Neural cell (in vitro differentiated cells): ENCODE data around the gene GALNT2. TPM values are rescaled to one million over a fixed set of nuclear protein-coding genes. Genes with fewer than 3 reads are reported as not detected.

ENCODE experiments used
- H2AFZ ChIP-seq: fragments of 200-600, 300-800 bp; sonication (generic), shearing (Covaris generic); 2 replicates; pipeline ENCODE4 v1.6.0; 2014; ENCODE audit warnings: low read depth, mild to moderate bottlenecking, antibody characterized with exemption, low read length, moderate library complexity
- H3F3A ChIP-seq: fragments of 200-600 bp; shearing (Covaris generic); 2 replicates; pipeline ENCODE4 v1.6.1; 2016; ENCODE audit warnings: mild to moderate bottlenecking, moderate library complexity, mixed read lengths, antibody characterized with exemption, low read length; ENCODE audit not compliant: insufficient read depth, poor library complexity, severe bottlenecking
- H3K27ac ChIP-seq: fragments of 200-600, 300-800 bp; sonication (generic), shearing (Covaris generic); 2 replicates; pipeline ENCODE4 v1.5.1; 2014; ENCODE audit warnings: mild to moderate bottlenecking, low read length, moderate library complexity
- H3K27me3 ChIP-seq: fragments of 300-800, 200-600 bp; sonication (generic), shearing (Covaris generic); 2 replicates; pipeline ENCODE4 v1.6.0; 2014; ENCODE audit warnings: mild to moderate bottlenecking, low read depth, low read length, moderate library complexity; ENCODE audit not compliant: insufficient read depth
- H3K36me3 ChIP-seq: fragments of 300-800, 200-600 bp; sonication (generic), shearing (Covaris generic); 2 replicates; pipeline ENCODE4 v1.5.1; 2014; ENCODE audit warnings: mild to moderate bottlenecking, antibody characterized with exemption, low read length, moderate library complexity; ENCODE audit not compliant: insufficient read depth
- H3K4me2 ChIP-seq: fragments of 300-800, 200-600 bp; sonication (generic), shearing (Covaris generic); 2 replicates; pipeline ENCODE4 v1.6.0; 2014; ENCODE audit warnings: mild to moderate bottlenecking, low read length
- H3K4me3 ChIP-seq: fragments of 300-800, 200-600 bp; sonication (generic), shearing (Covaris generic); 2 replicates; pipeline ENCODE4 v1.5.1; 2014; ENCODE audit warnings: mild to moderate bottlenecking, low read length, moderate library complexity
- H3K79me2 ChIP-seq: fragments of 200-600 bp; shearing (Covaris generic); replicated peaks from 2 replicates; pipeline ENCODE4 v1.6.0; 2014; ENCODE audit warnings: mild to moderate bottlenecking, low read length, moderate library complexity; ENCODE audit not compliant: insufficient read depth
- H3K9ac ChIP-seq: fragments of 300-800, 200-600 bp; sonication (generic), shearing (Covaris generic); 2 replicates; pipeline ENCODE4 v1.6.1; 2016; ENCODE audit warnings: mild to moderate bottlenecking, low read length, mixed read lengths
- H3K9me2 ChIP-seq: fragments of 200-600 bp; shearing (Covaris generic); 2 replicates; pipeline ENCODE4 v1.6.1; 2016; ENCODE audit warnings: mild to moderate bottlenecking, low read length, mixed read lengths; ENCODE audit not compliant: insufficient read depth
- H3K9me3 ChIP-seq: fragments of 200-600, 300-800 bp; sonication (generic), shearing (Covaris generic); 2 replicates; pipeline ENCODE4 v1.6.1; 2016; ENCODE audit warnings: mild to moderate bottlenecking, mixed run types, low read length, moderate library complexity, mixed read lengths
- H4K20me1 ChIP-seq: fragments of 200-600 bp; shearing (Covaris generic); 2 replicates; pipeline ENCODE4 v1.6.1; 2016; ENCODE audit warnings: mild to moderate bottlenecking, mixed run types; ENCODE audit not compliant: insufficient read depth
- EP300 ChIP-seq: fragments of 450-650 bp; conservative IDR thresholded peaks from 2 replicates; pipeline ENCODE4 v1.6.1; 2014; ENCODE audit warnings: antibody characterized with exemption, mild to moderate bottlenecking, moderate library complexity; ENCODE audit not compliant: poor library complexity, severe bottlenecking
- EZH2 ChIP-seq: fragments of 200-600, 300-800 bp; shearing (Covaris generic), sonication (generic); IDR thresholded peaks from 2 replicates; pipeline ENCODE4 v1.6.1; 2014; ENCODE audit warnings: antibody characterized with exemption, low read length, borderline replicate concordance, mild to moderate bottlenecking; ENCODE audit not compliant: insufficient read depth, poor library complexity, severe bottlenecking
- MXI1 ChIP-seq: fragments of 450-650 bp; conservative IDR thresholded peaks from 2 replicates; pipeline ENCODE4 v1.6.1; 2014; ENCODE audit warnings: antibody characterized with exemption, mild to moderate bottlenecking; ENCODE audit not compliant: poor library complexity, severe bottlenecking
- POLR2AphosphoS5 ChIP-seq: IDR thresholded peaks from 2 replicates; pipeline ENCODE4 v1.6.1; 2012
- RAD21 ChIP-seq: fragments of 450-650 bp; conservative IDR thresholded peaks from 2 replicates; pipeline ENCODE4 v1.6.1; 2014; ENCODE audit warnings: antibody characterized with exemption, mild to moderate bottlenecking, moderate library complexity
- REST ChIP-seq: IDR thresholded peaks from 2 replicates; pipeline ENCODE4 v1.6.1; 2012; ENCODE audit warnings: borderline replicate concordance
- SMC3 ChIP-seq: fragments of 450-650 bp; conservative IDR thresholded peaks from 2 replicates; pipeline ENCODE4 v1.6.1; 2014; ENCODE audit warnings: antibody characterized with exemption, mild to moderate bottlenecking, moderate library complexity; ENCODE audit not compliant: poor library complexity
- TAF1 ChIP-seq: IDR thresholded peaks from 2 replicates; pipeline ENCODE4 v1.6.1; 2012; ENCODE audit warnings: low read depth
- polyA plus RNA-seq: library from polyadenylated mRNA; depleted of rRNA; stranded (reverse); fragments of >200 nt; gene quantifications from 2 replicates; pipeline ENCODE4 v1.2.3, GENCODE V29; 2014
- TF ChIP-seq, protein P1 (sequence below): fragments of 450-650 bp; IDR thresholded peaks from 2 replicates; pipeline ENCODE4 v1.5.1; 2014; ENCODE audit warnings: antibody characterized with exemption, mild to moderate bottlenecking, moderate library complexity; ENCODE audit not compliant: poor library complexity, severe bottlenecking

Gene GALNT2
- polyA plus RNA-seq, 1 donor from 2014 or later, result 38.8 TPM

GRCh38 chr1:230313453-230314141 is 246.6 kb downstream of the GALNT2 start:
- H3K27me3 ChIP-seq, result no peaks in the 10 kb centered on the region
- TF ChIP-seq EP300, result no peak
- TF ChIP-seq, protein P1, sequence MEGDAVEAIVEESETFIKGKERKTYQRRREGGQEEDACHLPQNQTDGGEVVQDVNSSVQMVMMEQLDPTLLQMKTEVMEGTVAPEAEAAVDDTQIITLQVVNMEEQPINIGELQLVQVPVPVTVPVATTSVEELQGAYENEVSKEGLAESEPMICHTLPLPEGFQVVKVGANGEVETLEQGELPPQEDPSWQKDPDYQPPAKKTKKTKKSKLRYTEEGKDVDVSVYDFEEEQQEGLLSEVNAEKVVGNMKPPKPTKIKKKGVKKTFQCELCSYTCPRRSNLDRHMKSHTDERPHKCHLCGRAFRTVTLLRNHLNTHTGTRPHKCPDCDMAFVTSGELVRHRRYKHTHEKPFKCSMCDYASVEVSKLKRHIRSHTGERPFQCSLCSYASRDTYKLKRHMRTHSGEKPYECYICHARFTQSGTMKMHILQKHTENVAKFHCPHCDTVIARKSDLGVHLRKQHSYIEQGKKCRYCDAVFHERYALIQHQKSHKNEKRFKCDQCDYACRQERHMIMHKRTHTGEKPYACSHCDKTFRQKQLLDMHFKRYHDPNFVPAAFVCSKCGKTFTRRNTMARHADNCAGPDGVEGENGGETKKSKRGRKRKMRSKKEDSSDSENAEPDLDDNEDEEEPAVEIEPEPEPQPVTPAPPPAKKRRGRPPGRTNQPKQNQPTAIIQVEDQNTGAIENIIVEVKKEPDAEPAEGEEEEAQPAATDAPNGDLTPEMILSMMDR, result no peak
- no peak for TF ChIP-seq SMC3
- no peak for TF ChIP-seq TAF1
- TF ChIP-seq POLR2AphosphoS5, result no peak
- no peak for TF ChIP-seq RAD21
- no peak for TF ChIP-seq MXI1
- no peak for TF ChIP-seq EZH2
- H3K9me2 ChIP-seq, result no peaks in the 10 kb centered on the region
- H3K4me2 ChIP-seq, result no peak overlapping the region
- no peak overlapping the region for H3K9ac ChIP-seq
- H3F3A ChIP-seq, result no peaks in the 10 kb centered on the region
- H2AFZ ChIP-seq, result no peak overlapping the region
- H3K4me3 ChIP-seq, result no peak overlapping the region
- no peak overlapping the region for H3K27ac ChIP-seq
- no peaks in the 10 kb centered on the region for H3K36me3 ChIP-seq
- H3K9me3 ChIP-seq, result no peaks in the 10 kb centered on the region
- H4K20me1 ChIP-seq, result no peaks in the 10 kb centered on the region
- no peaks in the 10 kb centered on the region for H3K79me2 ChIP-seq

DNA sequence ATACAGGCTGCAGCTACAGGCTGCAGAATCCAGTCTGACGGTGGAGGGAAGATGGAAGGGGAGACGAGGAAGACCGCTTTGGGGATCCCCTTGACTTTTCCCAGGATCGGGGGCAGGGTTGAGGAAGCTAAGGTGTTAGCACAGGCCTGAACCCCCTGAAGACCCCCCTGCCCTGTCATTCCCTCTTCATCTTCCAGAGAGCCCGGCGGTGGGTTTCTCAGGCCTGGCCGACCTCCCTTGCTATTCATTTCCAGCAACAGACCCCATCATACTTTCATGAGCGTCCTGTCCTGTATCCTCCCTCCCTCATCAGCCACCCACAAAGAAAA is 247.1 kb downstream of the GALNT2 start:
- Histone ChIP-seq H3K27ac (no peak overlapping the region), H3K4me2 (no peak overlapping the region), H3K9me3 (no peaks in the 10 kb centered on the region), H3K36me3 (peaks cover under 1% of the 10 kb centered on the region), H2AFZ (no peak overlapping the region), H3K9ac (no peak overlapping the region), H3K79me2 (no peaks in the 10 kb centered on the region), H3K27me3 (no peaks in the 10 kb centered on the region), H3F3A (no peaks in the 10 kb centered on the region), H4K20me1 (no peaks in the 10 kb centered on the region), H3K4me3 (no peak overlapping the region), H3K9me2 (no peaks in the 10 kb centered on the region)
- TF ChIP-seq, protein P1, result no peak
- no peak for TF ChIP-seq EP300
- TF ChIP-seq MXI1, result no peak
- TF ChIP-seq RAD21, result no peak
- TF ChIP-seq TAF1, result no peak
- no peak for TF ChIP-seq EZH2
- TF ChIP-seq POLR2AphosphoS5, result no peak
- no peak for TF ChIP-seq REST
- no peak for TF ChIP-seq SMC3
